Measurements from ENCODE around the gene EME1.

The EME1 gene

DNA sequence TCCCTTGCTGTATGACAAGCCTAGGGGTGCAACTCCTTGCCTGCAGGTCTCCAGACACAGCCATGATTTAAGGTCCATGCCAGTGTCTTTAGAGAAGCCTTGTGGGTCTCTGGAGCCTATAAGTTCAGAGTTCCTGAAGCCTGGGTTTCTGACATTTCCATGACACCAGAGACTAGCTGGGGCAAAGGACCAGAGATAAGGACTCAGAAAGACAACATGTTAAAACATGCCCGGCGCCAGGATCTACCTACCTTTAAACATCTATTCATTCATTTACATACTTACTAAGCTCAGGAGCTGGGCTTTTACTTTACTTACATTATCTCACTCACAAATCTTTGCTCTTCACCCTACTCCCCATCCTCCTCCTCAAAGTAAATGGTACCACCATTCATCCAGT lies 1.5 kb upstream of the EME1 start:
- H3K4me3 ChIP-seq (ENCODE audit: low read depth, low read length): no peak overlapping the region
- ChIA-PET POLR2A (no interaction called here), CTCF (interaction anchor here (1.0 to 6.9 kb wide), 3 partner anchors 11 to 26 kb away, joined by 3 to 60 read pairs (median 52); partner anchors contain the start of gene LRRC59)
- TF ChIP-seq, protein P1, sequence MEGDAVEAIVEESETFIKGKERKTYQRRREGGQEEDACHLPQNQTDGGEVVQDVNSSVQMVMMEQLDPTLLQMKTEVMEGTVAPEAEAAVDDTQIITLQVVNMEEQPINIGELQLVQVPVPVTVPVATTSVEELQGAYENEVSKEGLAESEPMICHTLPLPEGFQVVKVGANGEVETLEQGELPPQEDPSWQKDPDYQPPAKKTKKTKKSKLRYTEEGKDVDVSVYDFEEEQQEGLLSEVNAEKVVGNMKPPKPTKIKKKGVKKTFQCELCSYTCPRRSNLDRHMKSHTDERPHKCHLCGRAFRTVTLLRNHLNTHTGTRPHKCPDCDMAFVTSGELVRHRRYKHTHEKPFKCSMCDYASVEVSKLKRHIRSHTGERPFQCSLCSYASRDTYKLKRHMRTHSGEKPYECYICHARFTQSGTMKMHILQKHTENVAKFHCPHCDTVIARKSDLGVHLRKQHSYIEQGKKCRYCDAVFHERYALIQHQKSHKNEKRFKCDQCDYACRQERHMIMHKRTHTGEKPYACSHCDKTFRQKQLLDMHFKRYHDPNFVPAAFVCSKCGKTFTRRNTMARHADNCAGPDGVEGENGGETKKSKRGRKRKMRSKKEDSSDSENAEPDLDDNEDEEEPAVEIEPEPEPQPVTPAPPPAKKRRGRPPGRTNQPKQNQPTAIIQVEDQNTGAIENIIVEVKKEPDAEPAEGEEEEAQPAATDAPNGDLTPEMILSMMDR (IDR thresholded peaks at IDR 0.05; ENCODE audit: insufficient read depth, low read length, missing control alignments): no peak
- no peak for DNase-seq (ENCODE audit: low read depth, low spot score)

DNA sequence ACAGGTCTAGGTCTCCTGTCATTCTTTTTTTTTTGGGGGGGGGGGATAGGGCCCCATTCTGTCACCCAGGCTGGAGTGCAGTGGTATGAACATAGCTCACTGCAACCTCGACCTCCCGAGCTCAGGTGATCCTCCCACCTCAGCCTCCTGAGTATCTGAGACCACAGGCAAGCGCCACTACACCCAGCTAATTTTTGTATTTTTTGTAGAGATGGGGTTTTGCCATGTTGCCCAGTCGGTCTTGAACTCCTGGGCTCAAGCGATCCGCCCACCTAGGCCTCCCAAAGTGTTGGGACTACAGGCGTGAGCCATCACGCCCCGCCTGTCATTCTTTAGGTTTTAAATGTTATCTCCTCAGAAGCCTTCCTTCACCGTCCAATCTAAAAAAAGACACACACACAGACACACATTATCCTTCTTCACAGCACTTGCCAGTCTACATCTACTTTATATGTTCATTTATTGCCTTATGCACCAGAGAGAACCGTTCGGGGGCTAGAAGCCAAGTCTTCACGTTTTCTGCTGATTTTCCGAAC lies 739 bp upstream of the EME1 start:
- TF ChIP-seq, protein P1 (IDR thresholded peaks at IDR 0.05; ENCODE audit: insufficient read depth, low read length, missing control alignments): no peak
- CTCF ChIA-PET: interaction anchor here (0.9 to 6.9 kb wide), 4 partner anchors 7 to 25 kb away, joined by 3 to 60 read pairs (median 29); partner anchors contain the start of gene LRRC59

GRCh38 chr17:50373705-50374104 lies 676 bp downstream of the EME1 start:
- CTCF ChIA-PET: interaction anchor here (1.2 to 6.9 kb wide), 5 partner anchors 9 to 25 kb away, joined by 3 to 60 read pairs (median 6); partner anchors contain the start of gene LRRC59
- no peak for DNase-seq (ENCODE audit: low read depth, low spot score)
- peak overlapping the region; percentile 100 for H3K4me3 ChIP-seq (ENCODE audit: low read depth, low read length)
- TF ChIP-seq, protein P1 (IDR thresholded peaks at IDR 0.05; ENCODE audit: insufficient read depth, low read length, missing control alignments): no peak
- POLR2A ChIA-PET: no interaction called here

More for the DNA sequence above, 739 bp upstream of the EME1 start:
- peak overlapping the region; percentile 100 for H3K4me3 ChIP-seq (ENCODE audit: low read depth, low read length)
- no peak for DNase-seq (ENCODE audit: low read depth, low spot score)
- POLR2A ChIA-PET: no interaction called here

GRCh38 chr17:50375858-50376538 lies 3.0 kb downstream of the EME1 start:
- DNase-seq (ENCODE audit: low read depth, low spot score): no peak
- H3K4me3 ChIP-seq (ENCODE audit: low read depth, low read length): no peak overlapping the region
- TF ChIP-seq, protein P1 (IDR thresholded peaks at IDR 0.05; ENCODE audit: insufficient read depth, low read length, missing control alignments): no peak
- CTCF ChIA-PET: interaction anchor here (1.1 to 6.2 kb wide), 3 partner anchors 14 to 22 kb away, joined by 4 to 52 read pairs (median 8); partner anchors contain the start of gene LRRC59
- POLR2A ChIA-PET: no interaction called here

DNA sequence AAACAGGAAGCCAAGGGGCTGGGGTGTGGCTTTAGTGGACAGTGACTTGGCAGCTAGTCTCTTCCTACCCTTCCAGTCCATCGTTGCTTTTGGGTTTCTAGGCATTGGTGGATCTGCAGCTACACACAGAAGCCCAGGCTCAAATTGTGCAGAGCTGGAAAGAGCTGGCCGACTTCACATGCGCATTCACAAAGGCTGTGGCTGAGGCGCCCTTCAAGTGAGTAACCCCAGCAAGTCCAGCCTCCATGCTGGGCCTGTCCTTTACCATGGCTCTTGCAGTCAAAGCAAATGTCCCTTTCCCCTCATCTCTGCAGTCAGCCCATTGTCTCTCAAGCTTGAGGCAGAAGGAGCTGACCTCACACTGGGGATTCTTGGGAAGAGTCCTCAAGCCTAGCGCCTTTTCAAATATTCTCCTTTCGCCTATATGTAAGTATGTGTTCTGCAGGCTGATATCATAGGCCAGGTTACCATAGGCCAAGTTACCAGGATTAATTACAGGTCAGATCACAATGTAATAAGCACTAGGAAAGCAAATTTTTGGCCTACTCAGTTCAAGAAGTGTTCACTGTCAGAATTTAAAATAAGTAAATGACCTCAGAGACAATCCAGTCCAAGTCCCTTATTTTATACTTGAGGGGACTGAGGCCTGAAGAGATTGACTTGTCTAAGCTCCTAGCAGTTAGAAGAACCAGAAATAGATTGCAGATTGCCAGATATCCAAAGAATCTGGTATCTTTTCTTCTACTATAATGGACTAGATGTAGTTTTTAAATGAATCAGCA lies 6.5 kb downstream of the EME1 start:
- no peak for DNase-seq (ENCODE audit: low read depth, low spot score)
- ChIA-PET CTCF (interaction anchor here (0.8 to 12.6 kb wide), 3 partner anchors 17 to 18 kb away, joined by 3 to 139 read pairs (median 4); partner anchors contain the start of gene LRRC59), POLR2A (interaction anchor here (0.6 to 1.2 kb wide), 2 partner anchors 9 to 12 kb away, joined by 5 to 7 read pairs; no protein-coding TSS in a partner anchor)
- TF ChIP-seq, protein P1 (IDR thresholded peaks at IDR 0.05; ENCODE audit: insufficient read depth, low read length, missing control alignments): no peak
- no peak overlapping the region for H3K4me3 ChIP-seq (ENCODE audit: low read depth, low read length)

Measured in AG04449 (cell line).